Prostate gland (tissue), 2 donors: ENCODE results near the gene PSTK. TPM values are rescaled to one million over a fixed set of nuclear protein-coding genes. Genes with fewer than 3 reads are reported as not detected.

Source experiments
- DNase-seq: peaks from one replicate; pipeline ENCODE4 v3.0.0-alpha.2; 2019; ENCODE audit warnings: low spot score
- H3K27ac ChIP-seq, 2 donors: fragments of 200-600 bp; sonication (generic); 2 replicates each; pipeline ENCODE4 v1.5.1; 2017 to 2019
- H3K27me3 ChIP-seq: fragments of 200-600 bp; sonication (generic); replicated peaks from 2 replicates; pipeline ENCODE4 v1.5.1; 2019; ENCODE audit not compliant: insufficient read depth
- H3K36me3 ChIP-seq, 2 donors: fragments of 200-600 bp; sonication (generic); 1 replicate in 1 of 2; 2 replicates in 1 of 2; pipeline versions ENCODE4 v1.5.1 to v1.8.1; 2017 to 2019
- H3K4me1 ChIP-seq: fragments of 200-600 bp; sonication (generic); replicated peaks from 2 replicates; pipeline ENCODE4 v1.5.1; 2019
- H3K4me3 ChIP-seq, 2 donors: fragments of 200-600 bp; sonication (generic); 2 replicates each; pipeline ENCODE4 v1.5.1; 2017 to 2019
- H3K9me3 ChIP-seq: fragments of 200-600 bp; sonication (generic); 2 replicates; pipeline ENCODE4 v1.5.1; 2017
- POLR2A ChIP-seq: fragments of 450-650 bp; IDR thresholded peaks from one replicate; pipeline ENCODE4 v1.6.1; 2016; ENCODE audit warnings: antibody characterized with exemption, mild to moderate bottlenecking
- POLR2AphosphoS5 ChIP-seq: sonication (generic); formaldehyde crosslinking; IDR thresholded peaks from one replicate; pipeline ENCODE4 v1.6.1; 2017; ENCODE audit warnings: antibody characterized with exemption
- WGBS: methylation state at CpG from one replicate; pipeline ENCODE4 v1.1.5; 2018; 5-methylcytosine and 5-hydroxymethylcytosine counted together
- intact Hi-C: fragments of 100-400 bp; cut with DNase I; formaldehyde crosslinking; loops from one replicate; pipeline ENCODE4 v1.14.2; 2022
- total RNA-seq, 2 donors: library from RNA; depleted of rRNA; stranded (reverse); fragments of >200 nt; gene quantifications; one replicate each; pipeline ENCODE4 v1.1.0, GENCODE V29; 2016
- TF ChIP-seq, protein P1 (sequence below), 4 experiments: fragments of 200-600 bp in 2 of 4; fragments of 450-650 bp in 2 of 4; sonication (generic) in 2 of 4; IDR thresholded peaks; 1 replicate in 3 of 4; 2 replicates in 1 of 4; pipeline ENCODE4 v1.5.1; 2016 to 2019; ENCODE audit warnings: antibody characterized with exemption in 4 of 4, mild to moderate bottlenecking in 2 of 4, moderate library complexity in 2 of 4

PSTK gene, protein sequence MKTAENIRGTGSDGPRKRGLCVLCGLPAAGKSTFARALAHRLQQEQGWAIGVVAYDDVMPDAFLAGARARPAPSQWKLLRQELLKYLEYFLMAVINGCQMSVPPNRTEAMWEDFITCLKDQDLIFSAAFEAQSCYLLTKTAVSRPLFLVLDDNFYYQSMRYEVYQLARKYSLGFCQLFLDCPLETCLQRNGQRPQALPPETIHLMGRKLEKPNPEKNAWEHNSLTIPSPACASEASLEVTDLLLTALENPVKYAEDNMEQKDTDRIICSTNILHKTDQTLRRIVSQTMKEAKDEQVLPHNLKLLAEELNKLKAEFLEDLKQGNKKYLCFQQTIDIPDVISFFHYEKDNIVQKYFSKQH
- total RNA-seq = 1 to 10 TPM; 5.1 to 10.0 TPM

DNA sequence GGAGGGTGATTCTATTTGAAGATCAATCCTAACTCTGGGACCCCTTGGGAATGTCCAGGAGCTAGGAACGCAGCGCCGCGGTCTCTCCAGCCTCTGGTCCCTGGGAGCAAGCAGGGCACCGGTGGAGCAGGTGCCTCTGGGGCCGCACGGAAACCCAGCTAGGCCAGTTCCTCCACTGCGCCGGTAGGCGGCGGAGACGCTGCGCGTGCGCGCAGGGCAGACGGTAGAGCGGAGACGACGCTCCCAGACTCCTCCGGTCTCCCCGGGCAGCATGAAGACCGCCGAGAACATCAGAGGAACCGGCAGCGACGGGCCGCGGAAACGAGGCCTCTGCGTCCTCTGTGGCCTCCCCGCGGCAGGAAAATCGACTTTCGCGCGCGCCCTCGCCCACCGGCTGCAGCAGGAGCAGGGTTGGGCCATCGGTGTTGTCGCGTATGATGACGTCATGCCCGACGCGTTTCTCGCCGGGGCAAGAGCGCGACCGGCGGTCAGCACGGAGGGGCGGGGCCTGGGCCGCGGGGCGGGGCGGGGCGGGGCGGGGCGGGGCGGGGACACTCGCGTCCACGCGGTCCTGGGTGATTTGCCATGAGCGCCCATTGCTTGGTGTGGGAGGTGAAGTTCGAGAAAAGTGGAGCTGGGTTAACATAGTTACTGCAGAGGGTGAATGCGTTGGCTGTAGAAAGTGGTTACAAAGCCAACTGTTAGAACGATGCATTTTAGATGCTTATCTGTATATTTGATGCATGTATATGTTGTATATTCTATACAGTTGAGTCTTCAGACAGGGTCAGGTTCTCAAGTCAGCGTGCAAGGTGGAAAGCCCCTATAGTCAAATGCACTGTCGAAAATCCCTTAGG is at the start of gene PSTK:
PSTK (plus strand) TSS at position 193 of the 857 bp plus-strand sequence; CDS start at position 272, 79 bp downstream.
- Histone ChIP-seq H3K36me3 (no peaks in the 10 kb centered on the region), H3K27ac (peak within 1 kb of the TSS; percentile 92 to 94), H3K9me3 (no peaks in the 10 kb centered on the region), H3K27me3 (no peaks in the 10 kb centered on the region), H3K4me3 (peak within 1 kb of the TSS; percentile 75 to 76), H3K4me1 (no peaks in the 10 kb centered on the region)
- 1% methylated on average over 42 of the region's 73 CpGs for WGBS
- TF ChIP-seq, protein P1, sequence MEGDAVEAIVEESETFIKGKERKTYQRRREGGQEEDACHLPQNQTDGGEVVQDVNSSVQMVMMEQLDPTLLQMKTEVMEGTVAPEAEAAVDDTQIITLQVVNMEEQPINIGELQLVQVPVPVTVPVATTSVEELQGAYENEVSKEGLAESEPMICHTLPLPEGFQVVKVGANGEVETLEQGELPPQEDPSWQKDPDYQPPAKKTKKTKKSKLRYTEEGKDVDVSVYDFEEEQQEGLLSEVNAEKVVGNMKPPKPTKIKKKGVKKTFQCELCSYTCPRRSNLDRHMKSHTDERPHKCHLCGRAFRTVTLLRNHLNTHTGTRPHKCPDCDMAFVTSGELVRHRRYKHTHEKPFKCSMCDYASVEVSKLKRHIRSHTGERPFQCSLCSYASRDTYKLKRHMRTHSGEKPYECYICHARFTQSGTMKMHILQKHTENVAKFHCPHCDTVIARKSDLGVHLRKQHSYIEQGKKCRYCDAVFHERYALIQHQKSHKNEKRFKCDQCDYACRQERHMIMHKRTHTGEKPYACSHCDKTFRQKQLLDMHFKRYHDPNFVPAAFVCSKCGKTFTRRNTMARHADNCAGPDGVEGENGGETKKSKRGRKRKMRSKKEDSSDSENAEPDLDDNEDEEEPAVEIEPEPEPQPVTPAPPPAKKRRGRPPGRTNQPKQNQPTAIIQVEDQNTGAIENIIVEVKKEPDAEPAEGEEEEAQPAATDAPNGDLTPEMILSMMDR (IDR thresholded peaks at IDR 0.05) = peak; percentile 81 to 98 (median 94)
- TF ChIP-seq POLR2AphosphoS5 = peak; percentile 84
- TF ChIP-seq POLR2A = peak; percentile 35
- DNase-seq = peak; percentile 79
- intact Hi-C loops = loop anchor here (1.0 kb wide), 1 partner anchor 28 kb away; the partner anchor contains the start of gene IKZF5

DNA sequence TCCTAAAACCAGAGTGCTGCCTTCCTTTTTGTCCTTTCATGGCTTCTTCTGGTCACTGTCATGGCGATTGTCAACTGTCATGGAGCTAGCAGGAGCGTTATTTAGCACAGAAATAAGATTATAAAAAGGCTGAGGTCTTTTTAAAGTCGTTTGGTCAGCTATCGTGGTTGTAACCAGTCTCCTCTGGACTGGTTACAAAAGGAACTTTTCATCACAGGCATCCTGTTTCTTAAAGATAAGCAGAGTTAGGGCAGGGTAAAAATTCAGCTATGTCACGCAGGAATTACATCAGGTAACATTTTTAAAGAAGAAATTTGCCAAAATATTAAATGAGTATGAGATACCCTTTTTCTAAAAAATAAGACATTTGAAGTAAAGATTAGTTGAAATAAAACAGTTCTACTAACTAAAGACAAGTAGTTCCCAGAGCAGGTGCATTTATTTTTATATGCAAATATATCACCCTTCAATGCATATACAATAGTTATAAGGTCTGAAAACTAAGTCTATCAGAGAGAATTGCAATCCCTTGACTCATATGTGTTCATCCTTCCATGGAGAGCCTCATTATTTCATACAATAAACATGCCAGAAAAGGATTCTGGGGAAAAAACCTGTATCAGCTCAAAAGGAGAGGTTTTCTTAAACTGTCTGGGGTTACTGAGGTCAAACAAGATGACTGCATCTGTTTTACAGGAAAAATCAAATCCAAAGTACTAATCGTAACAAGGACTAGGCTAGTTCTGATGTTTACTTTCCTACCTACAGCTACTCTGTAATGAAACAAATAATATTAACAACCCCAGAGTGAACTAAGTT is 48.9 kb upstream of the PSTK start:
- WGBS = 77% methylated on average over 6 of the region's 6 CpGs

DNA sequence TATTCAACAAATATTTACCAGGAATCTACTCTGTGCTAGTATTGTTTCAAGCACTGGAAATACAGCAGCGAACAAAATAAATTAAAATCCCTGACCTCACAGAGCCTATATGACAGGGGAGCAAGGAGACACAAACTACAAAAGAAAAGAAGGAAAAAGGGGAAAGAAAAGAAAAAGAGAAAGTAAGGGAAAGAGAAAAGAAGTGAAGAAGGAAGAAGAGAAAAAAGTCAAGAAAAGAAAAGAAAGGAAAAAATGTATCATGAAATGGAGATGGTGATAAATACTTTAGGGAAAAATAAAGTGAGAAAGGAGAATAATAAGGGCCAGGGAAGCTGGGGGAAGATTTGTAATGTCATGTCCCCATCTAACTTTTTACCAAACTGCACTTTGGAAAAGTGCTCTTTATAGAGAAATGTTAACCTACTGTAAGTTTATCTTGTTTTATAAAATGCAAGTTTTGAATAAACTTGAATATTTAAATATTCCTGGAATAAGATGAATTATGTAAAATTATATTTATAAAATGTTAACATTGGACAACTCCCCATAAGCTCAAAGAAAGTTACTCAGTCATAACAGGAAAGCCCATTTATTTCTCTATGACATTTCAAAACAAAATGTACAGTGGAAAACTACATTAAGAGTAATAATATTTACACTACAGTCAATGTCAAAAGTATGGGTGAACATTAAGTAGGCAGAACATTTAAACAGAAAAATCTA is 40.9 kb upstream of the PSTK start:
- intact Hi-C loops = no loop called here
- TF ChIP-seq POLR2AphosphoS5 (no peak), POLR2A (no peak)
- TF ChIP-seq, protein P1 (IDR thresholded peaks at IDR 0.05) = no peak

More for the DNA sequence above, 48.9 kb upstream of the PSTK start:
- TF ChIP-seq POLR2A (no peak), POLR2AphosphoS5 (no peak)
- TF ChIP-seq, protein P1 (IDR thresholded peaks at IDR 0.05) = no peak
- no peak for DNase-seq
- H3K36me3 ChIP-seq = no peaks in the 10 kb centered on the region
- no peak overlapping the region for H3K27ac ChIP-seq
- H3K4me3 ChIP-seq = no peak overlapping the region
- no peaks in the 10 kb centered on the region for H3K27me3 ChIP-seq
- intact Hi-C loops = no loop called here
- H3K4me1 ChIP-seq = no peaks in the 10 kb centered on the region
- no peaks in the 10 kb centered on the region for H3K9me3 ChIP-seq

DNA sequence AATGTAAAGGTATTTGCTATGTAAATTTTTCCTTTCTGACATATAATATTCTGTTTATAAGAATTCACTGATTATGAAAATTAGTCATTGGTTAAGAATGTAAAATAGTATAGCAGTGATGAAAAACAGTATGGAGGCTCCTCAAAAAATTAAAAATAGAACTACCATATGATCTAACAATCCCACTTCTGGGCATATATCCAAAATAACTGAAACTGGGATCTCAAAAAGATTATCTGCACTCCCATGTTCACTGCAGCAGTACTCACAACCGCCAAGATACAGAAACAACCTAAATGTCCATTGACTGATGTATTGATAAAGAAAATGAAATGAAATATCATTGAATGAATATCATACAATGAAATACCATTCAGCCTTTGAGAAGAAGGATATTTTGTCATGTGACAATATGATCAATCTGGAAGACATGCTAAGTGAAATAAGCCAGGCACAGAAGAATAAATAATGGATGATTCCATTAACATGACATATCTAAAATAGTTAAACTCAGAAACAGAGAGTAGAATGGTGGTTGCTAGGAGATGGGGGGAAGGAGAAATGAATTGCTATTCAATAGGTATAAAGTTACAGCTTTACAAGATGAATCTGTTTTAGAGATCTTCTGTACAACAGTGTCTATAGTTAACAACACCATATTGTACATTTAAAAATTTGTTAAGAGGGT is 40.2 kb upstream of the PSTK start:
- no peaks in the 10 kb centered on the region for H3K36me3 ChIP-seq
- H3K4me1 ChIP-seq = no peaks in the 10 kb centered on the region
- TF ChIP-seq POLR2AphosphoS5 = no peak
- H3K27me3 ChIP-seq = no peaks in the 10 kb centered on the region
- H3K4me3 ChIP-seq = no peak overlapping the region
- DNase-seq = no peak
- no peaks in the 10 kb centered on the region for H3K9me3 ChIP-seq
- intact Hi-C loops = no loop called here
- 82% methylated on average over 1 of the region's 1 CpG for WGBS
- H3K27ac ChIP-seq = no peak overlapping the region

More for the DNA sequence above, 40.9 kb upstream of the PSTK start:
- Histone ChIP-seq H3K9me3 (no peaks in the 10 kb centered on the region), H3K27me3 (no peaks in the 10 kb centered on the region), H3K27ac (no peak overlapping the region), H3K36me3 (no peaks in the 10 kb centered on the region), H3K4me1 (no peaks in the 10 kb centered on the region), H3K4me3 (no peak overlapping the region)
- no peak for DNase-seq
- 95% methylated on average over 1 of the region's 1 CpG for WGBS
